ENCODE results near the gene ARF1. TPM values are rescaled to one million over a fixed set of nuclear protein-coding genes. Genes with fewer than 3 reads are reported as not detected.
A peak's percentile ranks its signal among the peaks of the same experiment; 100 is the strongest.

The ARF1 gene
- total RNA-seq, 2 experiments from 2014 or later, result 163 to 322 TPM

- Histone ChIP-seq H2AFZ (ENCODE audit: low read length) (no peak overlapping the region), H3K9me3 (ENCODE audit: low read length) (peaks cover 23% of the 10 kb centered on the region), H3K27ac (ENCODE audit: low read depth, low read length, poor library complexity, severe bottlenecking) (no peak overlapping the region), H3K79me2 (ENCODE audit: insufficient read depth, low read depth, low read length) (peaks cover 46% of the 10 kb centered on the region), H3K4me1 (ENCODE audit: insufficient read depth, low read length, poor library complexity, severe bottlenecking) (peaks cover 12% of the 10 kb centered on the region), H3K4me2 (ENCODE audit: low read length) (no peak overlapping the region), H3K36me3 (ENCODE audit: insufficient read depth, low read length) (peaks cover 90% of the 10 kb centered on the region), H3K4me3 (ENCODE audit: low read depth, low read length, poor library complexity, severe bottlenecking) (no peak overlapping the region), H4K20me1 (ENCODE audit: insufficient read depth, low read length) (peaks cover 16% of the 10 kb centered on the region), H3K9me2 (ENCODE audit: insufficient read depth, low read length) (no peaks in the 10 kb centered on the region)
- CTCF ChIA-PET (ENCODE audit: unreplicated experiment), result no interaction called here
- intact Hi-C loops (cut with micrococcal nuclease; ENCODE audit: unreplicated experiment), result no loop called here
- DNase-seq (ENCODE audit: low spot score), result no peak
- TF ChIP-seq CTCF (conservative IDR thresholded peaks at IDR 0.05; ENCODE audit: low read length) (no peak), EZH2phosphoT487 (IDR thresholded peaks at IDR 0.05; ENCODE audit: borderline replicate concordance, low read depth, low read length) (no peak)
- POLR2A ChIA-PET, result no interaction called here
- BruUV-seq (replicated peaks), result no TSS peak
Observed at GRCh38 chr1:228097333-228098081, 15.0 kb downstream of the ARF1 start.

- BruUV-seq (replicated peaks), result TSS peak; percentile 90
- no peak overlapping the region for H3K4me2 ChIP-seq (ENCODE audit: low read length)
- peaks cover 37% of the 10 kb centered on the region for H3K79me2 ChIP-seq (ENCODE audit: insufficient read depth, low read depth, low read length)
- no peak for TF ChIP-seq EZH2phosphoT487 (IDR thresholded peaks at IDR 0.05; ENCODE audit: borderline replicate concordance, low read depth, low read length)
- TF ChIP-seq CTCF (conservative IDR thresholded peaks at IDR 0.05; ENCODE audit: low read length), result no peak
- H3K36me3 ChIP-seq (ENCODE audit: insufficient read depth, low read length), result peaks cover 81% of the 10 kb centered on the region
- no peaks in the 10 kb centered on the region for H3K9me2 ChIP-seq (ENCODE audit: insufficient read depth, low read length)
- no peak for DNase-seq (ENCODE audit: low spot score)
- peaks cover 12% of the 10 kb centered on the region for H3K4me1 ChIP-seq (ENCODE audit: insufficient read depth, low read length, poor library complexity, severe bottlenecking)
- intact Hi-C loops (cut with micrococcal nuclease; ENCODE audit: unreplicated experiment), result no loop called here
- no peak overlapping the region for H2AFZ ChIP-seq (ENCODE audit: low read length)
- peaks cover 15% of the 10 kb centered on the region for H4K20me1 ChIP-seq (ENCODE audit: insufficient read depth, low read length)
- no peak overlapping the region for H3K27ac ChIP-seq (ENCODE audit: low read depth, low read length, poor library complexity, severe bottlenecking)
- peaks cover 18% of the 10 kb centered on the region for H3K9me3 ChIP-seq (ENCODE audit: low read length)
- H3K4me3 ChIP-seq (ENCODE audit: low read depth, low read length, poor library complexity, severe bottlenecking), result no peak overlapping the region
- ChIA-PET CTCF (ENCODE audit: unreplicated experiment) (no interaction called here), POLR2A (interaction anchor here (1.3 kb wide), 1 partner anchor 16 kb away, joined by 4 read pairs; no protein-coding TSS in a partner anchor)
Observed at GRCh38 chr1:228098323-228098931, 15.9 kb downstream of the ARF1 start.

DNA sequence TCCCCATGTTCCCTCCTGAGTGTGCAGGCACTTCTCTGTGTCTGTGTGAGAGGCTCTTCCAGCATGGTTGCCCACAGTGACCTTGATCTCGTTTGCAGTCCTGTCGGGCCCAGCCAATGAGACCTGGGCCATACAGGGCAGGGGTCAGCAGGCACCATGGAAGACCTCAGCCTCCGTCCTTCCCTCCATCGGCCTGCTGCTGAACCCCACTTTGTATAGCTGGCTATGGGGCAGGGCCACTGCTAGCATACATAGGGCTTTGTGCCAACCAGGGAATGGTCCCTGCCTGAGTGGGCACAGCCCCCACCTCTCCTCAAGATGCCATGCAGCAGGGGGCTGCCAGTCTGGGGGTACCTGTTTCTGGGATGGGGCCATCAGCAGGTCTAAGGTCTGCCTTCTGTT lies 16.8 kb downstream of the ARF1 start:
- BruUV-seq (replicated peaks), result no TSS peak
- no peak overlapping the region for H2AFZ ChIP-seq (ENCODE audit: low read length)
- peaks cover 28% of the 10 kb centered on the region for H3K79me2 ChIP-seq (ENCODE audit: insufficient read depth, low read depth, low read length)
- TF ChIP-seq CTCF (conservative IDR thresholded peaks at IDR 0.05; ENCODE audit: low read length), result no peak
- no peak for TF ChIP-seq EZH2phosphoT487 (IDR thresholded peaks at IDR 0.05; ENCODE audit: borderline replicate concordance, low read depth, low read length)
- intact Hi-C loops (cut with micrococcal nuclease; ENCODE audit: unreplicated experiment), result no loop called here
- peaks cover 12% of the 10 kb centered on the region for H3K9me3 ChIP-seq (ENCODE audit: low read length)
- CTCF ChIA-PET (ENCODE audit: unreplicated experiment), result no interaction called here
- peaks cover 14% of the 10 kb centered on the region for H4K20me1 ChIP-seq (ENCODE audit: insufficient read depth, low read length)
- H3K4me1 ChIP-seq (ENCODE audit: insufficient read depth, low read length, poor library complexity, severe bottlenecking), result peaks cover 20% of the 10 kb centered on the region
- H3K4me3 ChIP-seq (ENCODE audit: low read depth, low read length, poor library complexity, severe bottlenecking), result no peak overlapping the region
- POLR2A ChIA-PET, result interaction anchor here (1.2 to 1.3 kb wide), 2 partner anchors 12 to 17 kb away, joined by 4 to 5 read pairs; no protein-coding TSS in a partner anchor
- H3K27ac ChIP-seq (ENCODE audit: low read depth, low read length, poor library complexity, severe bottlenecking), result no peak overlapping the region
- DNase-seq (ENCODE audit: low spot score), result no peak
- peaks cover 72% of the 10 kb centered on the region for H3K36me3 ChIP-seq (ENCODE audit: insufficient read depth, low read length)
- no peak overlapping the region for H3K4me2 ChIP-seq (ENCODE audit: low read length)
- H3K9me2 ChIP-seq (ENCODE audit: insufficient read depth, low read length), result no peaks in the 10 kb centered on the region

Measured in OCI-LY7 (cell line).